HG02884 (cell line): ENCODE results near the gene TTC33.
"Not testable (repeated sequence)": the region's sequence is repeated elsewhere in the genome, so short reads cannot be mapped to it uniquely, and the experiment has no call there.

Source experiments
- ATAC-seq: cut with Tn5 transposase; IDR thresholded peaks from one replicate; pipeline ENCODE4 v1.9.1; 2021; ENCODE audit warnings: mild to moderate bottlenecking, moderate library complexity; ENCODE audit not compliant: unreplicated experiment

Gene TTC33, protein sequence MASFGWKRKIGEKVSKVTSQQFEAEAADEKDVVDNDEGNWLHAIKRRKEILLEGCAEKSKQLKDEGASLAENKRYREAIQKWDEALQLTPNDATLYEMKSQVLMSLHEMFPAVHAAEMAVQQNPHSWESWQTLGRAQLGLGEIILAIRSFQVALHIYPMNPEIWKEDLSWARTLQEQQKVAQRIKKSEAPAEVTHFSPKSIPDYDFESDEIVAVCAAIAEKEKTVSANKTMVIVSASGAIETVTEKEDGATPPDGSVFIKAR

DNA sequence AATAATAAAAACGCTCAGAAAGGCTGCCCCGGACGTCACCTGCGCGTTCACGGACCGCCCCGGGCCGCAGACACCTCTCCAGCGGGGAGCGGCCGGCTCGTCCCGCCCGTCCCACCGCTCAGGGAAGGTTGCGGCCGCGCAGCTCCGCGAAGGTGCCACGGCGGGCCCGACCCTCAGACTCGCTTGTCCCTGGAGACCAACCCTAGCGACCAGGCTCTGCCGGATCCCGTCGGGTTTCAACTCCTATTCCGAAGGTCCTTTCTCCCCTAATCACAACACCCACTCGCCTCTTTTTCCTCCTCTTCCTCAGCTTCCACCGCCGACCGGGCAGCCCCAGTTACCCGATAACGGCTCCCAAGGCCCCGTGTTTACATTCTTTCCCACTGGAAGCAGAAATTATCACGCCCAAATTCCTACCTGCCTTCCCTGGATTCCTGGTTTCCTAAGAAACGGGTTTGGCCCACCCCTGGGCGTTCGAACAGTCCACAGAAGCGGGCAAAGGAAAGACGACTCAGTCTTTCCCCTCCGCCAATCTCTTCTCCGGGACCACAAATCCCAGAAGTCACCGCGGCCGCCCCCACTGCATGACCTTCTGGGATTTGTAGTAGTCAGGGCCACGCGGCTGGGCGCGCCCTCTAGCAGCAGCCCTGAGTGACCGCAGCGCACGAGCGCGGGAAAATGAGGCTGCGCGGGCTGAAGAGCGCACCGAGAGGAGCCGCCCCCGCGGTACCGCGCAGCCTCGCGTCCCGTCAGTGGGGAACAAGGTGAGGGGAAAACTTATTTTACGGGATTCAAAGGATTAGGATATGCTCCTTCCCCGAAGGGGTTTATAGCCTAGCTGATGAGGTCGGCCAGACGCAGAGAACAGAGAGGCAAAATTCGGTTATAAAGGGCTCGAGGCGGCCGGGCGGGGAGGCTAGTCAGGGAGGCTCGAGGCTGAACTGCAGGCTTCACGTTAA, at the start of gene TTC33:
Gene TTC33 (minus strand): TSS at position 555 of the 959 bp plus-strand sequence. CDS start 8,943 bp downstream, outside the sequence.
- peak; percentile 74 for ATAC-seq

DNA sequence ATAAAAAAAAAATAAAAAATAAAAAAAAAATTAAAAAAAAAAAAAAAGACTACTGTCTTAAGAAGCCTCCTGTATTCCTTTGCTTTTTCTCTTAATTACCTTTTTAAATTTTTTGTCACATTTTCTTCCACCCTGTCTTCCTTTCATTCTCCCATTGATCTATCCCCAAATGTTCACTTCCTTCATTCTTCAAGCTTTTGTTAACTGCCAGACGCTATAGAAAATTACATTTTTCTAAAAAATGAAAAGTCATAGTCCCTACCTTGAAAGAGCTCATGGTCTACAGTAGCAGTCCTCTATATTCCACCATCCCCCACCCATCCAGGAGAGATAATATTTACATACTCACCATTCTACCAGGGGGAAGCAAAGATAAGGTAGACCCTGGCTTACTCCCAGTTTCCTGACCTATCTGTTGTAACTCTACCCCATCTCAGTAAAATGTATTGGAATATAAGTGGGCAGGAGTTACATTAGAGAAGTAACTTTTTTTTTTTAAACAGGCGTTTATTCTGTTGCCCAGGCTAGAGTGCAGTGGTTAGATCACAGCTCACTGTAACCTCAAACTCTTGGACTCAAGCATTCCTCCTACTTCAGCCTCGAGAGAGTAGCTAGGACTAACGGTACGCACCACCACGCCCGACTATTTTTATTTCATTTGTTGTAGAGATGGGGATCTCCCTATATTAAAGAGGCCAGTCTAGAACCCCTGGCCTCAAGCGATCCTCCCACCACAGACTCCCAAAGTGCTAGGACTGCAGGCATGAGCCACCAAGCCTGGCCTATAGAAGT, 46.2 kb upstream of the TTC33 start:
- no peak for ATAC-seq

DNA sequence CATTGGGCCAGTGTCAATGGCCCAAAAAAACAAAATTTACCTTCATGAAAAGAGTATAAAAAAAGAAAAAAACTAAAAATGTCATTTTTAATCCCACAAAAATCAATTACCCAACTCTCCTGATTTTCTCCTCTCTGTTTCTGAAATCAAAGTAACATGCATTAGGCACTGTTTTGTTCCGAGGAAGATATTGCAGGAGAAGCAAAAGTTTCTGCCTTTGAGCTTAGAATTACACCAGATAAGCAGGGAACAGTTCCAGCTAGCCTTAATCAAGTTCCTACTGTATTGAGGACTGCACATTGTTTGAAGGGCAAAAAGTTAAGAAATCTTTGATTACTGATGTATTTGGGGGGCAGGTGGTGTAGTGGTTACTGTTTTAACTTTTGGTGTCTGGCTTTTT, 43.5 kb upstream of the TTC33 start:
- no peak for ATAC-seq

DNA sequence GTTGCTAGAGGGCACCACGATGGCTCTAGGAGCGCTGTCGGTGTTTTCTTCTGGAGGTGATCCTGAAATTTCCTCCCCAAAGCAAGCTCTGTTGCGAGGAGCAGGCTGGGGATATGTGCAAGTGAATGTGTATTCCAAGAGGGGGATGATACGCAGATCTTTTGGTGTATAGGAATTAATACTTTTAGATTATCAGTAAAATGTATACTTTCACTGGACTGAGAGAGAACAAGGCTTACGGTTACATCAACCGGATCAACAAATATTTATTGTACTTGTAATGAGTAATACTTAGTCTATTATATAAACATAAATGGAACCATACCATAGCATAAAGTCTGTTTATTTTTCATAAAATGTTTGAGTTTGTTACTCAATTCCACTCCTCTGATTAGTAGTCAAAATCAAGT, 43.0 kb upstream of the TTC33 start:
- no peak for ATAC-seq

DNA sequence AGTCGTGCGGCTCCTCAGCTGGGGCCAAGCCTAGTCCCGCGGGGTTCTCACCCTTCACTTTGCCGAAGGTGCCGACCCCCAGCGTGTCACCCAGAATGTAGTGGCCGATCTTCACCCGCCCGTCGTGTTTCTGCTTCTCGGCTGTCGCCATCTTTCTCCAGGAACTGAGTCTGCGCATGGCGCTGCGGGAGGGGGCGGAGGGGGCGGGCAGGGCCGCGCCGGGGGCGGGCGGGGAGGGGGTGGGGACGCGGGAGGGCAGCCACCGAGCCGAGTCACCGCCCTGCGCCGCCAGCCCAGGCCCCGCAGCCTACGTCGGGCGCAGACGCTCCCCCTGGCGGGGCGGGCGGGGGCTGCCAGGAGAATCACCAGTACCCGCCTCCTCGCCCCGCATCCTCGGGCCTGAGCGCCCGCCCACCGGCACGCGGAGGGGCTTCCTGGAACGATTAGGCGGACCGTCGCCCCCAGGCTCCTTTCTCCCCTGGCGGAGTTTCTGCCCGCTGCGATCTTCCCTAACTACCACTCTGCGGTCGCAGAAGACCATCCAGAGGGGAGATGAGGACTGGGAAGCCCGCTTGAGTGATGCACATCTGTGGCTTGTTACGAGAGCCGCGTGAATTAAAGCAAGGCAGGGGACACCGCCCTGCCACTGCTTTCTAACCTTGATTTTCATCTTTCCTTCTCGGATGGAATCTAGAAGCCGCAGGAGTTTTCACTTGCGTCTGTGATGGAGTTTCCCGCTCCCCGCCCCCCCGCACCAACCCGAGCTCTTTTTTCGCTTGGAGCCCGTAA, 42.4 kb upstream of the TTC33 start, which contains the start of gene PRKAA1:
Gene PRKAA1 (minus strand): TSS at position 363 of the 789 bp plus-strand sequence. CDS start 185 bp downstream, at position 178.
- ATAC-seq = peak; percentile 93

DNA sequence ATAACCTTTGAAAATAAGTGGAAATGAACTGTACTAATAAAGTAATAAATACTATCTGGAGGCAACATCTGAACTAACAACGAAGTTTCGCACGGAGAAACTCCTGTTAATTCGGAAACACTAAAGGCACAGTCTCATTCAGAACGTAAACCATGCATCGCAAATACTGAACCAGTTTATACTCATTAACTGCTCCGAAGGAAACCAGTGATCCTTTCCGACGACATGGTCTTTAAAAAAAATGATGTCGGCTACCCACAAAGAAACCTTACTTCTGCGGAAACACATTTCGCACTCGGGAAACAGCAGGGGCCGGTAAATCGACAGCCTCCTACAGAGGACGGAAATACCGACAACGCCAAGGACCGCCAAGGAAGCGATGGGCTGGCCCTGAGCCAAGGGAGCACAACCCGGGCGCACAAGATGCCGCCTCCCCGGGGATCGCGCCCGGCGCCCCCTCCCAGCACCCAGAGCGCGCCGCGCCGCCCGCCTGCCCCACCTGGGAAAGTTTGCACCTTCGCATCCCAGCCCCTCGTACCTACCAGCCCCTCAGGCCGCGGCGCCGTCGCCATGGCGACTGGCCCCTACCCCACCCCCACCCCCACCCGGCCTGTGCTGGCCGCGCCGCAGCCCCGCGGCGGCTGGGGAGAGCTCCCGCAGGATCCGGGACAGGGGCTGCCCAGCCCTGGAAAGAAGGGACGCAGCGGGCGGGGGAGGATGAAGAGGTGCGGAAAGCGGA, 41.7 kb upstream of the TTC33 start:
- ATAC-seq = peak; percentile 35

DNA sequence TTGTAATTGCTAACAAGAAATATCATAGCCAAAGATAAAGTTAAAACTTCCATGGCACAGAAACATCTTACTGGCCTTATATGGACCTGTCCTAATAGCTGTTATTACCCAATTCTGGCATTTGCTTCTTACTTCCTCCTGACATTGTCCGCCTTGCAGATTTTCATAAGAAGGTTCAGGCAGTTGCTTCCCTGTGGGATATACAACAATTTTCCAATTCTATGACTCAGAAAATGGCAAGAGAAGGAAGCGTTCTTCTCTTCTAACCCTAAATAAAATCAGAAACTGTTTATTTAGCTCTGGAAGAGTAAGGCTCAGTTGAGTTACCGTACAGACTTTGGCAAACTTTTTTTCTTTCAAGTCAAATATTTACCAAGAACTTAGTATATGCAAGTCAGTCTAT, 40.7 kb upstream of the TTC33 start:
- ATAC-seq = no peak

DNA sequence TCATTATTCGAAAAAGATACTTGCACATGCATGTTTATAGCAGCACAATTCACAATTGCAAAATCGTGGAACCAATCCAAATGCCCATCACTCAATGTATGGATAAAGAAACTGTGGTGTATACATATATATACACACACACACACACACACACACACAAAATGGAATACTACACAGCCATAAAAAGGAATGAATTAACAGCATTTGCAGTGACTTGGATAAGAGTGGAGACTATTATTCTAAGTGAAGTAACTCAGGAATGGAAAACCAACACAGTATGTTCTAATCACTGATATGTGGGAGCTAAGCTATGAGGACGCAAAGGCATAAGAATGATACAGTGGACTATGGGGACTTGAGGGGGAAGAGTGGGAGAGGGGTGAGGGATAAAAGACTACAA, 39.1 kb upstream of the TTC33 start:
- not testable (repeated sequence) for ATAC-seq

DNA sequence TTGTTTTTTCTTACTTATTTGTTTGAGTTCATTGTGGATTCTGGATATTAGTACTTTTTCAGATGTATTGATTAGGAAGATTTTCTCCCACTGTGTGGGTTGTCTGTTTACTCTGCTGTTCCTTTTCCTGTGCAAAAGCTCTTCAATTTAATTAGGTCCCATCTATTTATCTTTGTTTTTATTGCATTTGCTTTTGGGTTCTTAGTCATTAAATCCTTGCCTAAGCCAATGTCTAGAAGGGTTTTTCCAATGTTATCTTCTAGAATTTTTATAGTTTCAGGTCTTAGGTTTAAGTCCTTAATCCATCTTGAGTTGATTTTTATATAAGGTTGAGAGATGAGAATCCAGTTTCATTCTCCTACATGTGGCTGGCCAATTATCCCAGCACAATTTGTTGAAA, 38.6 kb upstream of the TTC33 start:
- ATAC-seq = not testable (repeated sequence)

DNA sequence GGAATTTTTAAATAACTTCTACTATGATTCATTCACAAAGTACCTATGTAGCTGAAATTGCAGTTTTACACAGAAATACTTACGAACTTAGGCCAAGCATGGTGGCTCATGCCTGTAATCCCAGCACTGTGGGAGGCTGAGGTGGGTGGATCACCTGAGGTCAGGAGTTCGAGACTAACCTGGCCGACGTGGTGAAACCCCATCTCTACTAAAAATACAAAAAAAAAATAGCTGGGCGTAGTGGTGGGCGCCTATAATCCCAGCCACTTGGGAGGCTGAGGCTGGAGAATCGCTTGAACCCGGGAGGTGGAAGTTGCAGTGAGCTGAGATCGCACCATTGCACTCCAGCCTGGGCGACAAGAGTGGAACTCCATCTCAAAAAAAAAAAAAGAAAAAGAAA, 36.9 kb upstream of the TTC33 start:
- ATAC-seq = not testable (repeated sequence)

DNA sequence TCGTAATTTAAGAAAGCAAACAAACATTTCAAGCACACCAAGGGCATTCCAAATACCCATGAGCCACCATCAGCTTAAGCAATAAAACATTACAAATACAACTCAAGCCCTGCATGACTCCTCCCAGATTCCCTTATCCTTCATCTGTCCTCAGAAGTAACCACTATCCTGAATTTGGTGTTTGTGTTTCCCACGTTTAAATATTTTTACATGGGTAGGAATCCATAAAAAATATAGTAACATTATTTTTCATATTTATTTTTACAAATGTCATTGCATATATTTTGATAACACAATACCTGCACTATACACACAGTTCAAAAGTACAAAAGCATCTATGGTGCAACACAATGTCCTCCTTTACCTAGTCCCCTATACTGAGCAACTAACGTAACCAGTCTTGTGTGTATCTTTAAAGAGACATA, 36.0 kb upstream of the TTC33 start:
- no peak for ATAC-seq

DNA sequence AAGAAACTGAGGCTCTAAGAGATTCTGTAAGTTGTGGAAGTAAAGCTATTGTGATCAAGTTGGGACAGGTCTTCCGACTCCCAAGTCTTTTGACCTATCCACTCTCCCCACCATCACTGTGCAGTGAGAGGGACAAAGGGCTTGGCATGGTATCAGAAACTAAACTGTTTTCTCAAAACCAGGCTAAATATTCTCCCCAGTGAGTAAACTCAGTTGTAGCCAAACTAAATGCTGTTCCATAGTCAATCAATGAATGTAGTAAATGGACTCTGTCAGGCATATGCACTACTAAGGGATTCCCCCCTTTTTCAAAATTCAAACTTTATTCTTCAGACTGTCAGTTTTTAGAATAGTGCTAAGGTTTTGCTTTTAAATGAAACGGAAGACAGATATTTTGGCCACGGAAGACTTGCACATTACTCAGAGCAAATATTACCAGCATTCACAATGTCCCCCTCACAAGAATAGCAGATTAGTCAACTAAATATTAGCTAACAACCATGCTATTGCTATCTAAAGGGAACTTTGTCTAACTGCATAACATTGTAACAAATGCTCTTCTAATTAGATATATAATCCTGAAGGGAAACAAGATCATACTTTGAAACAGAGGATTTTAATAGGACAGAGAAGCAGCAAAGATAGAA, 35.3 kb upstream of the TTC33 start:
- no peak for ATAC-seq

DNA sequence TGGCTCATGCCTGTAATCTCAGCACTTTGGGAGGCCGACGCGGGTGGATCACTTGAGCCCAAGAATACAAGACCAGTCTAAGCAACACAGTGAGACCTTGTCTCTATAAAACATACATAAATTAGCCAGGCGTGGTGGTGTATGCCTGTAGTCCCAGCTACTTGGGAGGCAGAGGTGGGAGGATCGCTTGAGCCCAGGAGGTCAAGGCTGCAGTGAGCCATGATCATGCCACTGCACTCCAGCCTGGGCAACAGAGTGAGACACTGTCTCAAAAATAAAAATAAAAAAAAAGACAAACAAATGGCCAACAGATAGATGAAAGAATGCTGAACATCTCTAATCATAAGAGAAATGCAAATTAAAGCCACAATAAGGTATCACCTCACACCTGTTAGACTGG, 33.2 kb upstream of the TTC33 start:
- ATAC-seq = not testable (repeated sequence)

DNA sequence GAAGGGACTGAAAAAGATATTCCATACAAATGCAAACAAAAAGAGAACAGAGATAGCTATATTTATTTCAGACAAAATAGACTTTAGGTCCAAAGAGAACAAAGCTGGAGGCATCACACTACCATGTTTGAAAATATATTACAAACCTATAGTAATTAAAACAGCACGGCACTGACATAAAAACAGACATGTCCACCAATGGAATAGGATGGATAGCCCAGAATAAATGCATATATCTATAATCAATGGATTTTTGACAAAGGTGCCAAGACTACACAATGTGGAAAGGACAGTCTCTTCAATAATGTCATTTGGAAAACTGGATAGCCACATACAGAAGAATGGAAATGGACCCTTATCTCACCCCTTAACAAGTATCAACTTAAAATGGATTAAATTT, 32.2 kb upstream of the TTC33 start:
- no peak for ATAC-seq

DNA sequence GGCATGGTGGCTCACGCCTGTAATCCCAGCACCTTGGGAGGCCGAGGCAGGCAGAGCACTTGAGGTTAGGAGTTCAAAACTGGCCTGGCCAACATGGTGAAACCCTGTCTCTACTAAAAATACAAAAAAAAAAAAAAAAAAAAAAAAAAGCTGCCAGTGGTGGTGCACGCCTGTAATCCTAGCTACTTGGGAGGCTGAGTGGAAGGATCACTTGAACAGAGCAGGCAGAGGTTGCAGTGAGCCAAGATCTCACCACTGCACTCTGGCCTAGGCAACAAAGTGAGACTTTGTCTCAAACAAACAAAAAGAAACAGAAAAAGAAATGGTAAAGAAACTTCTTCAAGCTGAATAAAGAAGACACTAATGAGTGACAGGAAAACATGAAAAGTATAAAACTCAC, 30.9 kb upstream of the TTC33 start:
- not testable (repeated sequence) for ATAC-seq

DNA sequence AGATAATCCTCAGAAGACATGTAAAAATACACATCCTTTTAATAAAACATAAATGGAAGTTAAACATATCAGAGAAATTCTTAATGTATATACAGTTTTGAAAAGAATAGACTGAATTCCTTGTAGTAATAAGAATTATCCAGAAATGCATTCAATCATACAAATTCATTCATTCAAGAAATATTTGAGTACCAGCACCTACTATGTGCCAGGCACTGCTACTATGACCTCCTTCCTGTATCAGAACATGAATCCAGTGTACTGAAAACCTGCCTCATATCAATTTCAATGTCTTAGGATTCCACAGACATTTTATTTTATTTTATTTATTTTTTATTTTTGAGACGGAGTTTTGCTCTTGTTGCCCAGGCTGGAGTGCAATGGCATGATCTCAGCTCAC, 29.2 kb upstream of the TTC33 start:
- no peak for ATAC-seq

DNA sequence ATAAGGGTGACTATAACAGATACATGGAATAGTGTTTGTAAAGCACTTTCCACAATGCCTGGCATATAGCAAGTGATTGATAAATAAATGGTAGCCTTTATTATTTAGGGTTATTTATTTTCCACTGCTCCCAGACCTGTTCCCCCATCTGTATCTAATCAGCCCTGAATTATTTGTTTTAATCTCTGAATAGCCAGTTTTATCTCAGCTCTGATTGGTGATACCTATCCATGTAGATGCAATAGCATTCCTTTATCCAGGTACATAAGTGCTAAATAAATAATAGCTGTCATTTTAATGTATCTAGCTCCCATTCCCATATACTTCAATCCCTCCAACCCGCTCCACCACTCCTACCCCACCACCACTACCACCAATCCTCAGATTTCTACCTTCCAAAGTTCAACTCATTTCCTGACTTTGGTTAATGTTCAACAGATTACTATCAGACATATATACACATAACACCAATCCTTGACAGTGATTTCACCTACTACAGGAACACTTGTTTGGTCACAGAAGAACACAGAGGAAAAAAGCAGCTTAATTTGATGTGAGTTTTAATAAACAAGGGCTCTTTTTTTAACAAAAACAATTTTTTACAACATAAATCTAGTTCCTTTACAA, 28.4 kb upstream of the TTC33 start:
- ATAC-seq = no peak

DNA sequence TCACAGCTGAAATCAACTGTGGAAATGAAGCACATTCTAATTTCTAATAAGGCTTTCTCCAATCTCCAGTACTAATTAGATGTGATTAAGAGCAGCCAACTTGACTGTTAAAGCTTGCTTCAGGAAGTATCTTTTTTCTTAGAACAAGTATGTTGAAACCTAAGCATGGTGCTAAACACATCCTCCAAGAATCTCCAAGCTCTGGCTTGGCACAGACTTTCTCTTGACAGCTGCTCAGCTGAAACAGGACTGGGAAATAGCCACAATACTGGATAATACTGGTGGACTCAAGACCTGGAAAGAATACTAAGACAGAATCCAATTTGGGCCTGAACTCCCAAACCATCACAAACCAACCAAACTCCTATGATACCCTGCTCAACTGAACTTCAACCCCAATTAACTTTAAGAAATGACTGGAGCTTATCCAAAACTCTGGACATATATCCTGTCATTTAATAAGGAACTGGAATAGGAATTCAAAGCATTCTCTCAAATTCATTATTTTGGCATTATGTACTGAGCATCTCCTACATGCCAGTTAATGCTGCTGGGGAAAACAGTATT, 26.2 kb upstream of the TTC33 start:
- ATAC-seq = no peak
